Peyer's patch (tissue), 4 donors: ENCODE data around the gene ITGB7. TPM values are rescaled to one million over a fixed set of nuclear protein-coding genes. Genes with fewer than 3 reads are reported as not detected.

Source experiments
- DNase-seq, 3 donors: peaks; one replicate each; pipeline ENCODE4 v3.0.0-alpha.2; 2017 to 2019
- H3K27ac ChIP-seq, 4 donors: fragments of 200-600 bp; sonication (generic); one replicate each; pipeline ENCODE4 v1.5.1; 2016 to 2019
- H3K27me3 ChIP-seq, 2 donors: fragments of 200-600 bp; sonication (generic); one replicate each; pipeline ENCODE4 v1.5.1; 2019
- H3K36me3 ChIP-seq, 3 donors: fragments of 200-600 bp; sonication (generic); one replicate each; pipeline ENCODE4 v1.5.1; 2016 to 2019
- H3K4me1 ChIP-seq, 4 donors: fragments of 200-600 bp; sonication (generic); one replicate each; pipeline ENCODE4 v1.5.1; 2016 to 2019
- H3K4me3 ChIP-seq, 4 donors: fragments of 200-600 bp; sonication (generic); 1 replicate in 3 of 4; 2 replicates in 1 of 4; pipeline ENCODE4 v1.5.1; 2016 to 2019; ENCODE audit warnings: mild to moderate bottlenecking in 1 of 4
- H3K9me3 ChIP-seq, 4 donors: fragments of 200-600 bp; sonication (generic); one replicate each; pipeline ENCODE4 v1.5.1; 2016 to 2019; ENCODE audit warnings: mild to moderate bottlenecking in 1 of 4
- POLR2A ChIP-seq, 2 donors: fragments of 450-650 bp; IDR thresholded peaks; one replicate each; pipeline ENCODE4 v1.5.1; 2017; ENCODE audit warnings: antibody characterized with exemption in 2 of 2, mild to moderate bottlenecking in 2 of 2, moderate library complexity in 2 of 2
- total RNA-seq, 4 donors: library from RNA; depleted of rRNA; stranded (reverse); fragments of >200 nt; gene quantifications; one replicate each; pipeline ENCODE4 v1.1.0, GENCODE V29; 2016
- TF ChIP-seq, protein P1 (sequence below), 6 experiments: fragments of 450-650 bp in 4 of 6; fragments of 200-600 bp in 2 of 6; sonication (generic) in 1 of 6; IDR thresholded peaks; one replicate each; pipeline ENCODE4 v1.5.1; 2017 to 2019; ENCODE audit warnings: antibody characterized with exemption in 6 of 6, mild to moderate bottlenecking in 3 of 6, moderate library complexity in 1 of 6

The ITGB7 gene
- total RNA-seq, 4 donors from 2014 or later: 3.8 to 66.0 (median 4.4) TPM

DNA sequence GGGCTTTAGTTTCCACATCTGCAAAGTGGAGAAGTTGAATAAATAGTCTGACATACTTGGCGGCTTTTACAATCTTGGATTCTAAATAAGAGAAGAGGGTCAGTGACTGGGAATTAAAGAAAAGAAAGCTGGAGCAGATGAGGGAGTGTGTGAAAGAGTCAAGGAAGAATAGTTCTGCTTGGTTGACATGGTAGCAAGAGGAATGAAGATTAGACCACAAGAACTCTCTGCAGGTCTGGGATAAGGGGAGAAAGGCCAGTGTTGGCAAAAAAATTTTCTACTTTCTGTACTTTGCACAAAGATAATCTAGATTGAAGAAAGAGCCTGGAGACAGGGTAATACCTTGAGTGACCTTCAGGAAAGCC, 5.9 kb downstream of the ITGB7 start:
- Histone ChIP-seq H3K4me3 (peak overlapping the region in 1 of 4 donors; percentile 7), H3K4me1 (peaks cover 0 to 48% (median 31%) of the 10 kb centered on the region in 4 donors), H3K36me3 (no peaks in the 10 kb centered on the region), H3K27me3 (no peaks in the 10 kb centered on the region), H3K9me3 (no peaks in the 10 kb centered on the region), H3K27ac (peak overlapping the region in 2 of 4 donors; percentile 45 to 76)
- no peak for DNase-seq
- TF ChIP-seq POLR2A (IDR thresholded peaks at IDR 0.05): no peak
- TF ChIP-seq, protein P1, sequence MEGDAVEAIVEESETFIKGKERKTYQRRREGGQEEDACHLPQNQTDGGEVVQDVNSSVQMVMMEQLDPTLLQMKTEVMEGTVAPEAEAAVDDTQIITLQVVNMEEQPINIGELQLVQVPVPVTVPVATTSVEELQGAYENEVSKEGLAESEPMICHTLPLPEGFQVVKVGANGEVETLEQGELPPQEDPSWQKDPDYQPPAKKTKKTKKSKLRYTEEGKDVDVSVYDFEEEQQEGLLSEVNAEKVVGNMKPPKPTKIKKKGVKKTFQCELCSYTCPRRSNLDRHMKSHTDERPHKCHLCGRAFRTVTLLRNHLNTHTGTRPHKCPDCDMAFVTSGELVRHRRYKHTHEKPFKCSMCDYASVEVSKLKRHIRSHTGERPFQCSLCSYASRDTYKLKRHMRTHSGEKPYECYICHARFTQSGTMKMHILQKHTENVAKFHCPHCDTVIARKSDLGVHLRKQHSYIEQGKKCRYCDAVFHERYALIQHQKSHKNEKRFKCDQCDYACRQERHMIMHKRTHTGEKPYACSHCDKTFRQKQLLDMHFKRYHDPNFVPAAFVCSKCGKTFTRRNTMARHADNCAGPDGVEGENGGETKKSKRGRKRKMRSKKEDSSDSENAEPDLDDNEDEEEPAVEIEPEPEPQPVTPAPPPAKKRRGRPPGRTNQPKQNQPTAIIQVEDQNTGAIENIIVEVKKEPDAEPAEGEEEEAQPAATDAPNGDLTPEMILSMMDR (IDR thresholded peaks at IDR 0.05): peak in 1 of 6 experiments; percentile 5

DNA sequence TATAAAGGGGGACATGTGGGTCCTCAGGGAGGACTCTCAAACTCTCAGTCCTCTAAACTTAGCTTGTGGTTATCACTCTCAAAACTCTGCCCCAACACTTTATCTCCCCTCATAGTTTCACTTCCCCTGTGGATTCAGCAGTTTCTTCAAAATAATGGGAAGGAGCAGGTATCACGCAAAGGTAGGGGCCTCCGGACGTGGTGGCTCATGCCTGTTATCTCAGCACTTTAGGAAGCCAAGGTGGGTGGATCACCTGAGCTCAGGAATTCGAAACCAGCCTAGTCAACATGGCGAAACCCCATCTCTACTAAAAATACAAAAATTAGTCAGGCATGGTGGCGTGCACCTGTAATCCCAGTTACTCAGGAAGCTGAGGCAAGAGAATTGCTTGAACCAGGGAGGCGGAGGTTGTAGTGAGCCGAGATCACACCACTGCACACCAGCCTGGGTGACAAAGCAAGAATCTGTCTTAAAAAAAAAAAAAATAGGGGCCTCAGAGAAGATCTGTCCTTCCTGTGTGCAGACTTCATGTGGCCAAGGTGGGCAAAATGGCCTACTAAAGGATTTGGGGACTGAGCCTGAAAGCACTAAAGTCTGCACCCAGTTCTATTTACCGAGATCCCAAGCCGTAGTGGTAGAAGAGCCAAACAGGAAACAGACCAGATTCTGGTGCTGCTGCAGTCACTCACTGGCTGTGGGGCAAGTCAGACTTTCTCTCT, 6.4 kb downstream of the ITGB7 start:
- Histone ChIP-seq H3K27me3 (no peaks in the 10 kb centered on the region), H3K4me1 (peaks cover 0 to 48% (median 31%) of the 10 kb centered on the region in 4 donors), H3K4me3 (peak overlapping the region in 1 of 4 donors; percentile 7), H3K27ac (peak overlapping the region in 3 of 4 donors; percentile 11 to 76 (median 45)), H3K9me3 (no peaks in the 10 kb centered on the region), H3K36me3 (no peaks in the 10 kb centered on the region)
- DNase-seq: peak in 2 of 3 donors; percentile 50 to 55
- TF ChIP-seq POLR2A (IDR thresholded peaks at IDR 0.05): no peak
- TF ChIP-seq, protein P1 (IDR thresholded peaks at IDR 0.05): no peak

DNA sequence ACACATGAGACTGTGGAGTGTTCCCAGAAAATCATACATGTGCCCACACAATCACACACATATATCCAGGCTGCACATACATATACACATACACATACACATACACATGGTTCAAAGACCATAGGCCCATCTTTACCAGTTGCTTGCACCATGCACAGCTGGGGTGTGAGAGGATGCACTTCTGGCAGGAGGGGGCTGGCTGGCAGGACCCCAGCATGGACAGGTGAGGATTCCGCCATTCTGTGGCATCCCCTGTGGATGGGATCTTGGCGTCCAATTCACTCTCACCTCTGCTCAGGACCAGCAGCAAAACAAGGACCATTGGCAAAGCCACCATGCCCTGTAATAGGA, 7.0 kb downstream of the ITGB7 start:
- H3K9me3 ChIP-seq: no peaks in the 10 kb centered on the region
- peak overlapping the region in 3 of 4 donors; percentile 11 to 76 (median 45) for H3K27ac ChIP-seq
- no peak overlapping the region for H3K4me3 ChIP-seq
- DNase-seq: peak in 1 of 3 donors; percentile 45
- TF ChIP-seq, protein P1 (IDR thresholded peaks at IDR 0.05): no peak
- no peak for TF ChIP-seq POLR2A (IDR thresholded peaks at IDR 0.05)
- H3K36me3 ChIP-seq: no peaks in the 10 kb centered on the region
- H3K4me1 ChIP-seq: peaks cover 0 to 43% (median 31%) of the 10 kb centered on the region in 4 donors
- no peaks in the 10 kb centered on the region for H3K27me3 ChIP-seq

DNA sequence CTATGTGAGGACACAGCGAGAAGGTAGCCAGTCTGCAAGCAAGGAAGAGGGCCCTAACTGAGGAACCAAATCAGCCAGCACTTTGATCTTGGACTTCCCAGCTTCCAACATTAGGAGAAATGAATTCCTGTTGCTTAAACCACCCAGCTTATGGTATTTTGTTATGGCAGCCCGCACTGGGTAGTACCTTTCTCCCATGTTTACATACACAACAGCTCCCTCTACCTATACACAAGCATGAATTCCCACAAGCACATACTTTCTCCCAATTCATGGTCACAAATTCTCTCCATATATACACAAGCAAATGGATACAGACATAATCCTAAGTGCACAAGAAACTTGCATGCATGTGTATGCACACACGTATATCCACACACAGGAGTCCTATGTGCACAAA, 7.4 kb downstream of the ITGB7 start:
- TF ChIP-seq POLR2A (IDR thresholded peaks at IDR 0.05): no peak
- TF ChIP-seq, protein P1 (IDR thresholded peaks at IDR 0.05): no peak
- Histone ChIP-seq H3K27me3 (no peaks in the 10 kb centered on the region), H3K27ac (peak overlapping the region in 1 of 4 donors; percentile 76), H3K9me3 (no peaks in the 10 kb centered on the region), H3K36me3 (no peaks in the 10 kb centered on the region), H3K4me1 (peaks cover 0 to 42% (median 31%) of the 10 kb centered on the region in 4 donors), H3K4me3 (no peak overlapping the region)
- DNase-seq: no peak

DNA sequence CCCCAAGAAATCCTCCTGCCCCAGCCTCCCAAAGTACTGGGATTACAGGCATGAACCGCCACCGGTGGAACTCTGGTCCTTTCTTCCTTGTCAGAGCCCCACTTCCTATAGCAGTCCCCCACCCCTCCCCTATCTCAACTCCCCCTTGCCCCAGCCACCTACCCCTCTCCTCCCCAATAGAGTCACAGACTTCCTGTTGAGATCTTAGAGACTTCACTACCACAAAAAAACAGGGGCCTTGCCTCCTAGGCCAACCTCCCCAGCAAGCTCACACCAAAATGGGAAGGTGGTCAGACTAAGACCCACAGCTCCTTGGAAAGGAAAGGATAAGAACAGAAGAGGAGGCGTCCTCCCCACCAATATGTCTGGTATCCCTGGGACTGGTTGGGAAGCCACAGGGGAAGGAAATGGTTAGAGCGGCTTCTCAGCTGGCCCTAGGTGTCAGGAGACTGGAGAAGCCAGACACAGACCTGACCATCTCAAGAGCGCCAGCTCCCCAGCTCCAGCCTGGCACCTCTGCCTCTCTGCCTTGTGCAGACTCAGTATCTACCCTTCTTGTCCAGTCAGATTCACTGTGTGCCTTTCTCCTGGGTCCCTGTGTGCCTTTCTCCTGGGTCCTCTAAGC, 8.5 kb downstream of the ITGB7 start:
- H3K4me3 ChIP-seq: no peak overlapping the region
- no peaks in the 10 kb centered on the region for H3K27me3 ChIP-seq
- TF ChIP-seq, protein P1 (IDR thresholded peaks at IDR 0.05): no peak
- no peak for TF ChIP-seq POLR2A (IDR thresholded peaks at IDR 0.05)

More for the DNA sequence above, 8.5 kb downstream of the ITGB7 start:
- peak in 1 of 3 donors; percentile 54 for DNase-seq
- Histone ChIP-seq H3K9me3 (no peaks in the 10 kb centered on the region), H3K36me3 (no peaks in the 10 kb centered on the region), H3K4me1 (peaks cover 0 to 42% (median 31%) of the 10 kb centered on the region in 4 donors), H3K27ac (peak overlapping the region in 2 of 4 donors; percentile 35 to 76)
